Vagina (tissue), 2 donors: Measurements from ENCODE around the gene FGFR2.

Experiments
- CTCF ChIP-seq, 3 experiments: fragments of 450-650 bp in 2 of 3; fragments of 200-600 bp in 1 of 3; sonication (generic) in 1 of 3; IDR thresholded peaks; one replicate each; pipeline ENCODE4 v1.5.1; 2017 to 2019; ENCODE audit warnings: antibody characterized with exemption in 3 of 3, mild to moderate bottlenecking in 2 of 3, moderate library complexity in 2 of 3
- POLR2A ChIP-seq, 2 donors: fragments of 450-650 bp; IDR thresholded peaks; one replicate each; pipeline ENCODE4 v1.6.1; 2017; ENCODE audit warnings: antibody characterized with exemption in 2 of 2, mild to moderate bottlenecking in 2 of 2, moderate library complexity in 2 of 2

GRCh38 chr10:121501796-121502195, 96.4 kb downstream of the FGFR2 start:
- no peak for TF ChIP-seq POLR2A (IDR thresholded peaks at IDR 0.05)
- no peak for TF ChIP-seq CTCF (IDR thresholded peaks at IDR 0.05)
